HEK293 (cell line): ENCODE measurements around the gene NKX2-8.

ENCODE experiments used
- BCL11A ChIP-seq: fragments of 450-650 bp; formaldehyde crosslinking; IDR thresholded peaks from 2 replicates; pipeline ENCODE4 v1.5.1; 2016; ENCODE audit warnings: low read depth, missing biosample characterization, missing genetic modification characterization
- BCL11B ChIP-seq: fragments of 450-650 bp; formaldehyde crosslinking; IDR thresholded peaks from 2 replicates; pipeline ENCODE4 v1.5.1; 2016; ENCODE audit warnings: low read depth, missing biosample characterization, missing genetic modification characterization
- BCL6B ChIP-seq: fragments of 450-650 bp; formaldehyde crosslinking; IDR thresholded peaks from 2 replicates; pipeline ENCODE4 v1.5.1; 2017; ENCODE audit warnings: missing biosample characterization, missing genetic modification characterization
- HOXD13 ChIP-seq: sonication (generic); formaldehyde crosslinking; IDR thresholded peaks from 2 replicates; pipeline ENCODE4 v1.8.0; 2022; ENCODE audit warnings: missing genetic modification reagents, borderline replicate concordance
- PRDM2 ChIP-seq: fragments of 450-650 bp; formaldehyde crosslinking; IDR thresholded peaks from 2 replicates; pipeline ENCODE4 v1.5.1; 2016; ENCODE audit warnings: missing biosample characterization, missing genetic modification characterization, borderline replicate concordance
- REST ChIP-seq: fragments of 450-650 bp; formaldehyde crosslinking; IDR thresholded peaks from 2 replicates; pipeline ENCODE4 v1.5.1; 2016; ENCODE audit warnings: missing biosample characterization, missing genetic modification characterization
- SP3 ChIP-seq: fragments of 450-650 bp; formaldehyde crosslinking; IDR thresholded peaks from 2 replicates; pipeline ENCODE4 v1.5.1; 2016; ENCODE audit warnings: missing biosample characterization, missing genetic modification characterization
- SP7 ChIP-seq: fragments of 450-650 bp; formaldehyde crosslinking; IDR thresholded peaks from 2 replicates; pipeline ENCODE4 v1.5.1; 2016; ENCODE audit warnings: missing biosample characterization, missing genetic modification characterization
- TRIM28 ChIP-seq: IDR thresholded peaks from 2 replicates; pipeline ENCODE4 v1.6.1; 2011; ENCODE audit warnings: low read length, control low read depth, borderline replicate concordance
- YY1 ChIP-seq: fragments of 450-650 bp; formaldehyde crosslinking; IDR thresholded peaks from 2 replicates; pipeline ENCODE4 v1.5.1; 2018; ENCODE audit warnings: missing biosample characterization, missing genetic modification characterization
- ZBTB17 ChIP-seq: fragments of 450-650 bp; formaldehyde crosslinking; IDR thresholded peaks from 2 replicates; pipeline ENCODE4 v1.5.1; 2016; ENCODE audit warnings: missing biosample characterization, missing genetic modification characterization
- ZFHX2 ChIP-seq: fragments of 450-650 bp; formaldehyde crosslinking; conservative IDR thresholded peaks from 2 replicates; pipeline ENCODE4 v1.5.1; 2016; ENCODE audit warnings: missing biosample characterization, missing genetic modification characterization
- ZNF112 ChIP-seq: fragments of 450-650 bp; formaldehyde crosslinking; IDR thresholded peaks from 2 replicates; pipeline ENCODE4 v1.5.0; 2017; ENCODE audit warnings: missing biosample characterization, missing genetic modification characterization
- ZNF174 ChIP-seq: fragments of 450-650 bp; formaldehyde crosslinking; IDR thresholded peaks from 2 replicates; pipeline ENCODE4 v1.5.0; 2017; ENCODE audit warnings: missing biosample characterization, mild to moderate bottlenecking, missing genetic modification characterization
- ZNF175 ChIP-seq: fragments of 450-650 bp; formaldehyde crosslinking; IDR thresholded peaks from 2 replicates; pipeline ENCODE4 v1.5.1; 2016; ENCODE audit warnings: missing biosample characterization, missing genetic modification characterization
- ZNF18 ChIP-seq: fragments of 450-650 bp; formaldehyde crosslinking; IDR thresholded peaks from 2 replicates; pipeline ENCODE4 v1.5.1; 2016; ENCODE audit warnings: missing biosample characterization, missing genetic modification characterization
- ZNF184 ChIP-seq: fragments of 450-650 bp; IDR thresholded peaks from 2 replicates; pipeline ENCODE4 v1.5.1; 2018; ENCODE audit warnings: missing biosample characterization, mild to moderate bottlenecking, missing genetic modification characterization
- ZNF214 ChIP-seq: fragments of 450-650 bp; formaldehyde crosslinking; IDR thresholded peaks from 2 replicates; pipeline ENCODE4 v1.5.1; 2017; ENCODE audit warnings: missing biosample characterization, mild to moderate bottlenecking, missing genetic modification characterization, borderline replicate concordance
- ZNF23 ChIP-seq: fragments of 450-650 bp; formaldehyde crosslinking; IDR thresholded peaks from 2 replicates; pipeline ENCODE4 v1.5.1; 2016; ENCODE audit warnings: missing biosample characterization, missing genetic modification characterization, borderline replicate concordance
- ZNF362 ChIP-seq: fragments of 450-650 bp; formaldehyde crosslinking; IDR thresholded peaks from 2 replicates; pipeline ENCODE4 v1.5.1; 2016; ENCODE audit warnings: missing biosample characterization, missing genetic modification characterization
- ZNF394 ChIP-seq: fragments of 450-650 bp; formaldehyde crosslinking; IDR thresholded peaks from 2 replicates; pipeline ENCODE4 v1.5.1; 2016; ENCODE audit warnings: missing biosample characterization, missing genetic modification characterization, mild to moderate bottlenecking, moderate library complexity, borderline replicate concordance
- ZNF423 ChIP-seq: fragments of 450-650 bp; formaldehyde crosslinking; IDR thresholded peaks from 2 replicates; pipeline ENCODE4 v1.5.1; 2016; ENCODE audit warnings: missing biosample characterization, missing genetic modification characterization
- ZNF629 ChIP-seq: fragments of 450-650 bp; formaldehyde crosslinking; IDR thresholded peaks from 2 replicates; pipeline ENCODE4 v1.5.1; 2017; ENCODE audit warnings: missing biosample characterization, missing genetic modification characterization
- ZNF654 ChIP-seq: fragments of 450-650 bp; formaldehyde crosslinking; IDR thresholded peaks from 2 replicates; pipeline ENCODE4 v1.5.1; 2016; ENCODE audit warnings: low read depth, missing biosample characterization, missing genetic modification characterization
- ZNF76 ChIP-seq: fragments of 450-650 bp; formaldehyde crosslinking; IDR thresholded peaks from 2 replicates; pipeline ENCODE4; 2016; ENCODE audit warnings: low read depth, missing biosample characterization, missing genetic modification characterization, borderline replicate concordance
- ZNF791 ChIP-seq: fragments of 450-650 bp; formaldehyde crosslinking; IDR thresholded peaks from 2 replicates; pipeline ENCODE4 v1.5.1; 2016; ENCODE audit warnings: missing biosample characterization, missing genetic modification characterization
- ZNF837 ChIP-seq: fragments of 450-650 bp; formaldehyde crosslinking; IDR thresholded peaks from 2 replicates; pipeline ENCODE4 v1.5.1; 2016; ENCODE audit warnings: missing biosample characterization, missing genetic modification characterization

Gene NKX2-8

GRCh38 chr14:36604757-36605505, 22.5 kb upstream of the NKX2-8 start (continued):
- TF ChIP-seq BCL6B (tag by site-specific recombination) (peak; percentile 99), PRDM2 (tag by site-specific recombination) (no peak), REST (tag by site-specific recombination) (0 out of 2 replicates have a peak, but pooled peaks have one; percentile 35), BCL11A (tag by site-specific recombination) (no peak), ZNF18 (tag by site-specific recombination) (no peak), ZNF184 (tag by site-specific recombination) (no peak), ZNF214 (tag by site-specific recombination) (no peak), ZNF654 (tag by site-specific recombination) (peak; percentile 90), YY1 (tag by site-specific recombination) (no peak), ZNF112 (no peak), ZNF362 (tag by site-specific recombination) (no peak), ZNF174 (tag by site-specific recombination) (no peak), HOXD13 (CRISPR knock-in tag) (no peak), ZNF175 (no peak), ZNF837 (tag by site-specific recombination) (no peak), BCL11B (tag by site-specific recombination) (no peak), ZNF23 (no peak), TRIM28 (0 out of 2 replicates have a peak, but pooled peaks have one; percentile 19), ZNF629 (tag by site-specific recombination) (0 out of 2 replicates have a peak, but pooled peaks have one; percentile 10), ZNF423 (tag by site-specific recombination) (no peak), SP7 (0 out of 2 replicates have a peak, but pooled peaks have one; percentile 20), ZNF791 (no peak), ZNF394 (tag by site-specific recombination) (no peak), ZNF76 (tag by site-specific recombination) (no peak), ZFHX2 (tag by site-specific recombination) (no peak), ZBTB17 (tag by site-specific recombination) (peak; percentile 71), SP3 (tag by site-specific recombination) (no peak)
